HepG2 (cell line): ENCODE data around the gene GCHFR. TPM values are rescaled to one million over a fixed set of nuclear protein-coding genes. Genes with fewer than 3 reads are reported as not detected.

ENCODE experiments used
- CENPX ChIP-seq: sonication (generic); formaldehyde crosslinking; IDR thresholded peaks from 2 replicates; pipeline ENCODE4 v1.9.0; 2021; ENCODE audit warnings: mild to moderate bottlenecking, missing genetic modification reagents, moderate library complexity
- CHD4 ChIP-seq: fragments of 200-600 bp; sonication (generic); IDR thresholded peaks from 2 replicates; pipeline ENCODE4 v1.7.0; 2017; ENCODE audit warnings: mild to moderate bottlenecking, low read length, borderline replicate concordance
- ESRRA ChIP-seq: sonication (generic); formaldehyde crosslinking; IDR thresholded peaks from 2 replicates; pipeline ENCODE4 v1.5.1; 2020; ENCODE audit warnings: mild to moderate bottlenecking, low read depth, missing genetic modification reagents
- KMT2A ChIP-seq: sonication (generic); formaldehyde crosslinking; IDR thresholded peaks from 2 replicates; pipeline ENCODE4 v1.4.0; 2020; ENCODE audit warnings: missing genetic modification reagents
- MAFF ChIP-seq: IDR thresholded peaks from 2 replicates; pipeline ENCODE4 v1.6.1; 2011; ENCODE audit warnings: low read depth, low read length, improper control_type of control experiment
- SETDB1 ChIP-seq: sonication (generic); formaldehyde crosslinking; IDR thresholded peaks from 2 replicates; pipeline ENCODE4 v1.5.1; 2020; ENCODE audit warnings: missing genetic modification reagents, mild to moderate bottlenecking, borderline replicate concordance
- XRCC5 ChIP-seq: fragments of 200-400 bp; formaldehyde crosslinking; optimal IDR thresholded peaks from 2 replicates; pipeline ENCODE3; 2017; ENCODE audit warnings: mild to moderate bottlenecking, low read length
- ZNF205 ChIP-seq: IDR thresholded peaks from 2 replicates; pipeline ENCODE4 v1.6.1; 2018; ENCODE audit warnings: missing biosample characterization, missing genetic modification reagents
- ZNF230 ChIP-seq: sonication (generic); formaldehyde crosslinking; IDR thresholded peaks from 2 replicates; pipeline ENCODE4 v1.4.0; 2020; ENCODE audit warnings: mild to moderate bottlenecking, missing genetic modification reagents
- ZNF383 ChIP-seq: sonication (generic); formaldehyde crosslinking; IDR thresholded peaks from 2 replicates; pipeline ENCODE4 v1.4.0; 2020; ENCODE audit warnings: missing genetic modification reagents, mild to moderate bottlenecking, borderline replicate concordance
- ZNF619 ChIP-seq: sonication (generic); formaldehyde crosslinking; IDR thresholded peaks from 2 replicates; pipeline ENCODE4 v1.4.0; 2020; ENCODE audit warnings: mild to moderate bottlenecking, missing genetic modification reagents
- ZSCAN21 ChIP-seq: sonication (generic); formaldehyde crosslinking; IDR thresholded peaks from 2 replicates; pipeline ENCODE4 v1.8.0; 2022; ENCODE audit warnings: mild to moderate bottlenecking, missing genetic modification reagents, moderate library complexity, borderline replicate concordance
- ZSCAN9 ChIP-seq: IDR thresholded peaks from 2 replicates; pipeline ENCODE4 v1.6.1; 2016; ENCODE audit warnings: borderline replicate concordance
- polyA plus RNA-seq, 8 experiments: library from polyadenylated mRNA; depleted of rRNA in 3 of 8; stranded (reverse) in 7 of 8; unstranded in 1 of 8; fragments of >200 nt; fragmentation: Illumina TruSeq in 4 of 8; extraction: Trizol in 4 of 8; gene quantifications; 2 replicates each; pipeline versions ENCODE4 v1.2.1 to v1.2.3, GENCODE V29; 2011 to 2016; ENCODE audit warnings: low read depth in 4 of 8, missing spikeins in 1 of 8, mixed read lengths in 1 of 8; ENCODE audit not compliant: insufficient read depth in 1 of 8
- total RNA-seq, 5 experiments: library from RNA; depleted of rRNA; stranded (reverse); fragments of >200 nt; fragmentation: Illumina TruSeq; extraction: Trizol; gene quantifications; 2 replicates each; pipeline ENCODE4 v1.2.3, GENCODE V29; 2016; ENCODE audit warnings: low read depth in 1 of 5
- TF ChIP-seq, protein P1 (sequence below): sonication (generic); formaldehyde crosslinking; IDR thresholded peaks from 2 replicates; pipeline ENCODE4 v1.5.1; 2020; ENCODE audit warnings: mild to moderate bottlenecking, missing genetic modification reagents, borderline replicate concordance
- TF ChIP-seq, protein P2 (sequence below): IDR thresholded peaks from 2 replicates; pipeline ENCODE4 v1.4.0; 2020; ENCODE audit warnings: mild to moderate bottlenecking, missing genetic modification reagents

The GCHFR gene
- total and polyA plus RNA-seq, 2 of the 13 experiments (the other 11 are each of a cell fraction or from before 2014, with no cell fraction given), result 51.5 to 92.4 TPM

DNA sequence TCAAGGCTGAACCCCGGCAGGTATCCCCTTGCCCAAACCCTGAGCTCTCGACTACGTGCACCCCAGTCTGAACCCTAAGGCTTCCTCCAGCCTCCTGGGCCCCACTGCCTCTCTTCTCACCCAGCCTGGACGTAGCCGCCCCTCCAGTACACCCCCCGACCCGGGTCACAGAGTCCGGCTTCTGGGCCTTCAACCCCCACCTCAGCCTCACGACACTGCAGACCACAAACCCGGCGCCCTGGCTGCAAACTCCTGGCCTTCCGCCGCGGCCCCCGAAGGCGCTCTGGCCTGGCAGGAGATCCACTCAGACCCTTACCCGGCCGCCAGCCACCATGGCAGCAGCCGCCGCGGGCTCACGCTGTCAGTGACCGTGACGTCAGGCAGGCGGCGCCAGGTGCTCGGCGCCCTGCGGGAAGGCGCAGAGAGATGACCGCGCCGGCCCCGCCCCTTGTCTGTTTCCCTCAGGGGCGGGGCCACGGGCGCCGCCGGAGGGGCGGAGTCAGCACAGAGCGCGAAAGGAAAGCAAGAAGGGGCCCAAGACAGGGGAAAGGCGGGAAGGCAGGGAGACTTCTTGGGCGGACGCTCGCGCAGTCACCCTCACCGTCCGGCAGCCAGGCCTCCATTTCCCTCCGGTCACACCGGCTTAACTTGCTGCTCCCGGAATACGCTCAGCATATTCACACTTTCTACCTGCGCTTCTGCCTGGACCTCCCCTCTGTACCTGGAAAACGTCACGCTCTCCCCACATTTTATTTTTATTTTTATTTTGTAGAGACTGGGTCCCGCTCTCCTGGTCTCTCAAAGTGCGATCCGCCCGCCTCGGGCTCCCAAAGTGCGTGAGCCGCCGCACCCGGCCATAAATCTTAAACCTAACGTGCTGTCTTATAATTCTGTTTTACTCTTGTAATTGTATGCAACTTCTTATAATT, 8.7 kb upstream of the GCHFR start, which contains the start of gene RMDN3 (continued):
- TF ChIP-seq XRCC5, result peak; percentile 77
- no peak for TF ChIP-seq ZNF383 (CRISPR knock-in tag)
- TF ChIP-seq CENPX, result no peak
- peak; percentile 48; the same call in 1 of the 2 replicates for TF ChIP-seq ZNF205 (CRISPR knock-in tag)
- TF ChIP-seq KMT2A, result peak; percentile 79
- no peak; the same call in 1 of the 2 replicates for TF ChIP-seq ZSCAN21
- no peak for TF ChIP-seq MAFF
- no peak for TF ChIP-seq CHD4
- TF ChIP-seq ZNF619 (CRISPR knock-in tag), result peak; percentile 12; the same call in 1 of the 2 replicates
- TF ChIP-seq, protein P1, sequence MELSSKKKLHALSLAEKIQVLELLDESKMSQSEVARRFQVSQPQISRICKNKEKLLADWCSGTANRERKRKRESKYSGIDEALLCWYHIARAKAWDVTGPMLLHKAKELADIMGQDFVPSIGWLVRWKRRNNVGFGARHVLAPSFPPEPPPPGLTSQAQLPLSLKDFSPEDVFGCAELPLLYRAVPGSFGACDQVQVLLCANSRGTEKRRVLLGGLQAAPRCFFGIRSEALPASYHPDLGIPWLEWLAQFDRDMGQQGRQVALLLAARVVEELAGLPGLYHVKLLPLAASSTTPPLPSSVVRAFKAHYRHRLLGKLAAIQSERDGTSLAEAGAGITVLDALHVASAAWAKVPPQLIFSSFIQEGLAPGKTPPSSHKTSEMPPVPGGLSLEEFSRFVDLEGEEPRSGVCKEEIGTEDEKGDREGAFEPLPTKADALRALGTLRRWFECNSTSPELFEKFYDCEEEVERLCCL (CRISPR knock-in tag), result no peak
- no peak for TF ChIP-seq ZSCAN9 (CRISPR knock-in tag)
- no peak for TF ChIP-seq SETDB1 (CRISPR knock-in tag)
- TF ChIP-seq ZNF230 (CRISPR knock-in tag), result peak; percentile 78; the same call in 1 of the 2 replicates
- TF ChIP-seq ESRRA (CRISPR knock-in tag), result 0 out of 2 replicates have a peak, but pooled peaks have one; percentile 40
- TF ChIP-seq, protein P2, sequence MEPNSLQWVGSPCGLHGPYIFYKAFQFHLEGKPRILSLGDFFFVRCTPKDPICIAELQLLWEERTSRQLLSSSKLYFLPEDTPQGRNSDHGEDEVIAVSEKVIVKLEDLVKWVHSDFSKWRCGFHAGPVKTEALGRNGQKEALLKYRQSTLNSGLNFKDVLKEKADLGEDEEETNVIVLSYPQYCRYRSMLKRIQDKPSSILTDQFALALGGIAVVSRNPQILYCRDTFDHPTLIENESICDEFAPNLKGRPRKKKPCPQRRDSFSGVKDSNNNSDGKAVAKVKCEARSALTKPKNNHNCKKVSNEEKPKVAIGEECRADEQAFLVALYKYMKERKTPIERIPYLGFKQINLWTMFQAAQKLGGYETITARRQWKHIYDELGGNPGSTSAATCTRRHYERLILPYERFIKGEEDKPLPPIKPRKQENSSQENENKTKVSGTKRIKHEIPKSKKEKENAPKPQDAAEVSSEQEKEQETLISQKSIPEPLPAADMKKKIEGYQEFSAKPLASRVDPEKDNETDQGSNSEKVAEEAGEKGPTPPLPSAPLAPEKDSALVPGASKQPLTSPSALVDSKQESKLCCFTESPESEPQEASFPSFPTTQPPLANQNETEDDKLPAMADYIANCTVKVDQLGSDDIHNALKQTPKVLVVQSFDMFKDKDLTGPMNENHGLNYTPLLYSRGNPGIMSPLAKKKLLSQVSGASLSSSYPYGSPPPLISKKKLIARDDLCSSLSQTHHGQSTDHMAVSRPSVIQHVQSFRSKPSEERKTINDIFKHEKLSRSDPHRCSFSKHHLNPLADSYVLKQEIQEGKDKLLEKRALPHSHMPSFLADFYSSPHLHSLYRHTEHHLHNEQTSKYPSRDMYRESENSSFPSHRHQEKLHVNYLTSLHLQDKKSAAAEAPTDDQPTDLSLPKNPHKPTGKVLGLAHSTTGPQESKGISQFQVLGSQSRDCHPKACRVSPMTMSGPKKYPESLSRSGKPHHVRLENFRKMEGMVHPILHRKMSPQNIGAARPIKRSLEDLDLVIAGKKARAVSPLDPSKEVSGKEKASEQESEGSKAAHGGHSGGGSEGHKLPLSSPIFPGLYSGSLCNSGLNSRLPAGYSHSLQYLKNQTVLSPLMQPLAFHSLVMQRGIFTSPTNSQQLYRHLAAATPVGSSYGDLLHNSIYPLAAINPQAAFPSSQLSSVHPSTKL, result peak; percentile 34; the same call in 1 of the 2 replicates
